Chondrocyte (in vitro differentiated cells): ENCODE measurements around the gene TFDP2. TPM values are rescaled to one million over a fixed set of nuclear protein-coding genes. Genes with fewer than 3 reads are reported as not detected.

Experiments
- DNase-seq: peaks from one replicate; pipeline ENCODE4 v3.0.0; 2021; ENCODE audit warnings: mixed read lengths, low spot score
- H3K27ac Mint-ChIP-seq: one replicate; pipeline ENCODE4 v1.8.0; 2021; ENCODE audit warnings: mild to moderate bottlenecking, moderate library complexity, mixed read lengths; ENCODE audit not compliant: unreplicated experiment
- H3K27me3 Mint-ChIP-seq: 2 replicates; pipeline ENCODE4 v1.8.0; 2021; ENCODE audit warnings: low read depth, mixed read lengths
- H3K36me3 Mint-ChIP-seq: 2 replicates; pipeline ENCODE4 v1.8.0; 2021; ENCODE audit warnings: low read depth, mixed read lengths
- H3K4me1 Mint-ChIP-seq: 2 replicates; pipeline ENCODE4 v1.8.0; 2021; ENCODE audit warnings: low read depth, mild to moderate bottlenecking, mixed read lengths
- H3K4me3 Mint-ChIP-seq: one replicate; pipeline ENCODE4 v1.8.0; 2021; ENCODE audit warnings: mild to moderate bottlenecking, moderate library complexity, mixed read lengths; ENCODE audit not compliant: unreplicated experiment
- H3K9me3 Mint-ChIP-seq: 2 replicates; pipeline ENCODE4 v1.8.0; 2021; ENCODE audit warnings: low read depth, mixed read lengths
- total RNA-seq: library from RNA; stranded (reverse); gene quantifications from 3 replicates; pipeline ENCODE4 v1.2.1, GENCODE V29; 2021
- TF ChIP-seq, protein P1 (sequence below): fragments of 200-600 bp; sonication (generic); IDR thresholded peaks from 2 replicates; pipeline ENCODE4 v1.5.0; 2021; ENCODE audit warnings: antibody characterized with exemption, mild to moderate bottlenecking, moderate library complexity

TFDP2 gene
- total RNA-seq, 1 donor from 2014 or later: 36.5 TPM

DNA sequence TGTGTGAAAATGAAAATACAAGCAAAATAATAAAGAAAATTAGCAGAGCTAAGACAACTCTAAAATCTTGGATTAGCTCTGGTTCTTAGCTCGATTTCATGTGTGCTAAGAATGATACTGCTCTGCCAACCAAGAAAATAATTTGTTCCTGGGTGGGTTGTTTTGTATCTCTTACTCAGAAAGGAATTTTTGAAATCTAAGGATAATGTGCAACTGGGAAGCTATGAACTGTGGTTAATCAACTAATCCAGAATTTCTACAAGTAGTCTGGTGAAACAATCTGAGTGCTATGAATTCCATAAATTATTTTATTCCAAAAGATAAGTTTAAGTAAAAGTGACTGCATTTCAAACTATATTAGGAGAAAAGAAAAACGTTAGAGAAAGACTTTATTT lies 92.0 kb downstream of the TFDP2 start:
- TF ChIP-seq, protein P1, sequence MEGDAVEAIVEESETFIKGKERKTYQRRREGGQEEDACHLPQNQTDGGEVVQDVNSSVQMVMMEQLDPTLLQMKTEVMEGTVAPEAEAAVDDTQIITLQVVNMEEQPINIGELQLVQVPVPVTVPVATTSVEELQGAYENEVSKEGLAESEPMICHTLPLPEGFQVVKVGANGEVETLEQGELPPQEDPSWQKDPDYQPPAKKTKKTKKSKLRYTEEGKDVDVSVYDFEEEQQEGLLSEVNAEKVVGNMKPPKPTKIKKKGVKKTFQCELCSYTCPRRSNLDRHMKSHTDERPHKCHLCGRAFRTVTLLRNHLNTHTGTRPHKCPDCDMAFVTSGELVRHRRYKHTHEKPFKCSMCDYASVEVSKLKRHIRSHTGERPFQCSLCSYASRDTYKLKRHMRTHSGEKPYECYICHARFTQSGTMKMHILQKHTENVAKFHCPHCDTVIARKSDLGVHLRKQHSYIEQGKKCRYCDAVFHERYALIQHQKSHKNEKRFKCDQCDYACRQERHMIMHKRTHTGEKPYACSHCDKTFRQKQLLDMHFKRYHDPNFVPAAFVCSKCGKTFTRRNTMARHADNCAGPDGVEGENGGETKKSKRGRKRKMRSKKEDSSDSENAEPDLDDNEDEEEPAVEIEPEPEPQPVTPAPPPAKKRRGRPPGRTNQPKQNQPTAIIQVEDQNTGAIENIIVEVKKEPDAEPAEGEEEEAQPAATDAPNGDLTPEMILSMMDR: no peak
- no peak overlapping the region for H3K4me3 Mint-ChIP-seq
- H3K27me3 Mint-ChIP-seq: no peaks in the 10 kb centered on the region
- peaks cover 10% of the 10 kb centered on the region for H3K36me3 Mint-ChIP-seq
- H3K4me1 Mint-ChIP-seq: peaks cover 22% of the 10 kb centered on the region
- H3K27ac Mint-ChIP-seq: peak overlapping the region; percentile 23
- no peak for DNase-seq
- H3K9me3 Mint-ChIP-seq: peaks cover 11% of the 10 kb centered on the region

DNA sequence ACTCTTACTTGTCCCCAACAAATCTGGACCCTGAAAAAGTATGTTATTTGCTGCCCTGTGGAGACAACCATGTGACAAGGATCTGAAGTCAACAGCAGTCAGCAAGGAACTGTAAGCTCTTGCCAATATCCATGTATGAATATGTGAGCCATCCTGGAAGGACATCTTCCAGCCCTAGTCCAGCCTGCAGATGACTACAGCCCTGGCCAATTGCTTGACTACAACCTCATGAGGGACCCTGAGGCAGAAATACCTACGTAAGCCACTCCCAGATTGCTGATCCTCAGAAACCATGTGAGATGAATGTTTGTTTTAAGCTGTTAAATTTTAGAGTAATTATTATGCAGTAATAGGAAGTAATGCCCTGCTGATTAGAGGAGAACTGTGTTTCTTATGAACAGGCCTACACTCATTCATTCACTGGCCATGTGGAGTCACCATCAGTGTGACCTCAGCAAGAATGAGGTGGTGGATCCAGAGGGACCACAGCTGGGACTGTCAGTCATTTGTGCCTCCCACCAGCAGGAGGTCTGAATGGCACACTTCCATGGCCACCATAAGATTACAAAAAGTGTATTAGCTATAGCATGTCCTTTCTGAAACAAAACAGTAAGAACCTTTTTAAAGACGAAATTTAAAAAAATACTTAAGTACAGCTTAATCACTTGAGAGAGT lies 92.6 kb downstream of the TFDP2 start:
- H3K4me1 Mint-ChIP-seq: peaks cover 22% of the 10 kb centered on the region
- peaks cover 8% of the 10 kb centered on the region for H3K9me3 Mint-ChIP-seq
- peak overlapping the region; percentile 22 for H3K27ac Mint-ChIP-seq
- H3K4me3 Mint-ChIP-seq: no peak overlapping the region
- no peaks in the 10 kb centered on the region for H3K27me3 Mint-ChIP-seq
- peaks cover 7% of the 10 kb centered on the region for H3K36me3 Mint-ChIP-seq
- TF ChIP-seq, protein P1: no peak
- no peak for DNase-seq

DNA sequence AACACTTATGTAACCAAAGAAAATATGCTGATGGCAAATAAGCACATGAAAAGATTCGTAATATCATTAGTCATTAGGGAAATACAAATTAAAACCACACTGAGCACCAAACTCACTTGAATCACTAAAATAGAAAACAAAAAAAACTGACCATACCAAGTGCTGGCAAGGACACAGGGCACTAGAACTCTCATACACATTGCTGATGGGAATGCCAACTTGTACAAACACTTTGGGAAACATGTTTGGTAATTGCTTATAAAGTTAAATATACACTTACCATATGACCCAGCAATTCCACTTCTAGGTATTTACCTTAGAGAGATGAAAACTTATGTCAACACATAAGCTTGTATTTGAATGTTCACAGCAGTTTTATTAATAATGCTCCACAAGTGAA lies 95.5 kb downstream of the TFDP2 start:
- TF ChIP-seq, protein P1: no peak
- Mint-ChIP-seq H3K36me3 (peaks cover 6% of the 10 kb centered on the region), H3K9me3 (peaks cover 7% of the 10 kb centered on the region), H3K27ac (no peak overlapping the region), H3K27me3 (no peaks in the 10 kb centered on the region), H3K4me3 (no peak overlapping the region), H3K4me1 (peaks cover 22% of the 10 kb centered on the region)
- no peak for DNase-seq

DNA sequence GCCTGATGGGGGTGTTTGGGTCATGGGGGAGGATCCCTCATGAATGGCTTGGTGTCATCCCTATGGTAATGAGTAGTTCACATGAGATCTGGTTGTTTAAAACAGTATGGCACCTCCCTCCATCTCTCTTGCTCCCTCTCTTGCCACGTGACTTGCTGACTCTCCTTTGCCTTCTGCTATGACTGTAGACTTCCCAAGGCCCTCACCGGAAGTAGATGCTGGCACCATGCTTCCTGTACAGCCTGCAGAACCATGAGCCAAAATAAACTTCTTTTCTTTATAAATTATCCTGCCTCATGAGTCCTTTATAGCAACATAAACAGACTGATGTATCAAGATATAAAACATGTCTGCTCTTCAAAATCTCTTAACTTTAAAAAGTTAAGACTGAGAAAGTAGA lies 96.1 kb downstream of the TFDP2 start:
- peaks cover 22% of the 10 kb centered on the region for H3K4me1 Mint-ChIP-seq
- H3K27me3 Mint-ChIP-seq: no peaks in the 10 kb centered on the region
- no peak overlapping the region for H3K4me3 Mint-ChIP-seq
- peaks cover 6% of the 10 kb centered on the region for H3K36me3 Mint-ChIP-seq
- no peak for DNase-seq
- TF ChIP-seq, protein P1: no peak
- peaks cover 7% of the 10 kb centered on the region for H3K9me3 Mint-ChIP-seq
- peak overlapping the region; percentile 30 for H3K27ac Mint-ChIP-seq

DNA sequence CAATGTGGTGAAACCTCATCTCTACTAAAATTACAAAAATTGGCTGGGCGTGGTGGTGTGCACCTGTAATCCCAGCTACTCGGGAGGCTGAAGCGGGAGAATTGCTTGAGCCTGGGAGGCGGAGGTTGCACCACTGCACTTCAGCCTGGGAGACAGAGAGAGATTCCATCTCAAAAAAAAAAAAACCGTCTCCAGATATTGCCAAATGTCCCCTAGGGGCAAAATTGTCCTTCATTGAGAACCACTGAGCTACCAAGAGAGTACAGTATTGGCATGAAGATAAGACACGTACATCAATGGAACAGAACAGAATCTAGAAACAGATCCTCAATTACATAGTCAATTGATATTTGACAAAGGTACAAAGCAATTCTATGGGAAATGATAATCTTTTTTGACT lies 98.0 kb downstream of the TFDP2 start:
- no peak overlapping the region for H3K27ac Mint-ChIP-seq
- H3K4me1 Mint-ChIP-seq: peaks cover 7% of the 10 kb centered on the region
- no peak for DNase-seq
- TF ChIP-seq, protein P1: no peak
- H3K9me3 Mint-ChIP-seq: peaks cover 7% of the 10 kb centered on the region
- H3K36me3 Mint-ChIP-seq: peaks cover 9% of the 10 kb centered on the region
- no peaks in the 10 kb centered on the region for H3K27me3 Mint-ChIP-seq
- no peak overlapping the region for H3K4me3 Mint-ChIP-seq
